Measurements from ENCODE around the gene FAM32A. TPM values are rescaled to one million over a fixed set of nuclear protein-coding genes. Genes with fewer than 3 reads are reported as not detected.

FAM32A gene
- total RNA-seq, 1 experiment from 2014 or later = 141 TPM

DNA sequence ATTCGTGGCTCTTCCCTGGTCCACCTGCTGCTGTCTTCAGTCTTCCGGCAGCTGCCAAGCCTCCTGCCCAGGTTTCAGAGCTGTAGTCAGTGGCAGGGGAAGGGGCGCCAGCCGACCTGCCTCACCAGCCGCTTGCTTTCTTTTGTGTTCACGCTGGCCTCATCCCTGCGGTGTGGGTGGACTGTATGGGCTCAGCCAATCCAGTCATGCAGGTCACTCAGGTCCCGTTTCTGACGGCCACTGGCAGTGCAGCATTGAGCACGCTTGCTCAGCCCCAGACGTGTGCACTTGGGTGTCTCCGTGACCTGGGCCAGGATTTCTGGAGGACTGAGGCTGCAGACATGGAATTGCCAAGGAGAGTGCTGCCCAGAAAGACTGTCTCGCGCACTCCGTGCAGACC lies 38.5 kb downstream of the FAM32A start:
- POLR2A ChIA-PET (ENCODE audit: unreplicated experiment) = no interaction called here
- CTCF ChIA-PET = no interaction called here
- Histone ChIP-seq H3K4me2 (ENCODE audit: low read length) (no peak overlapping the region), H3F3A (ENCODE audit: low read length, unreplicated experiment) (no peaks in the 10 kb centered on the region), H4K20me1 (ENCODE audit: low read length) (no peaks in the 10 kb centered on the region), H3K9me2 (replicated peaks; ENCODE audit: low read length) (no peaks in the 10 kb centered on the region), H3K9ac (ENCODE audit: low read length) (no peak overlapping the region), H3K9me3 (ENCODE audit: low read length) (peaks cover 18% of the 10 kb centered on the region), H3K79me2 (ENCODE audit: low read length) (no peaks in the 10 kb centered on the region), H3K4me1 (ENCODE audit: insufficient read depth, low read length) (no peaks in the 10 kb centered on the region), H2AFZ (ENCODE audit: low read length) (no peak overlapping the region), H3K36me3 (ENCODE audit: low read depth, low read length) (peaks cover 45% of the 10 kb centered on the region), H3K4me3 (ENCODE audit: low read length) (no peak overlapping the region), H3K27me3 (ENCODE audit: low read length) (no peaks in the 10 kb centered on the region), H3K27ac (ENCODE audit: low read length) (no peak overlapping the region)
- ATAC-seq (no peak), DNase-seq (no peak)
- intact Hi-C loops (cut with micrococcal nuclease) = no loop called here
- no peak for TF ChIP-seq EZH2 (IDR thresholded peaks at IDR 0.05; ENCODE audit: low read length, unreplicated experiment)
- TF ChIP-seq EZH2phosphoT487 (IDR thresholded peaks at IDR 0.05; ENCODE audit: borderline replicate concordance, low read length) = no peak
- TF ChIP-seq, protein P1, sequence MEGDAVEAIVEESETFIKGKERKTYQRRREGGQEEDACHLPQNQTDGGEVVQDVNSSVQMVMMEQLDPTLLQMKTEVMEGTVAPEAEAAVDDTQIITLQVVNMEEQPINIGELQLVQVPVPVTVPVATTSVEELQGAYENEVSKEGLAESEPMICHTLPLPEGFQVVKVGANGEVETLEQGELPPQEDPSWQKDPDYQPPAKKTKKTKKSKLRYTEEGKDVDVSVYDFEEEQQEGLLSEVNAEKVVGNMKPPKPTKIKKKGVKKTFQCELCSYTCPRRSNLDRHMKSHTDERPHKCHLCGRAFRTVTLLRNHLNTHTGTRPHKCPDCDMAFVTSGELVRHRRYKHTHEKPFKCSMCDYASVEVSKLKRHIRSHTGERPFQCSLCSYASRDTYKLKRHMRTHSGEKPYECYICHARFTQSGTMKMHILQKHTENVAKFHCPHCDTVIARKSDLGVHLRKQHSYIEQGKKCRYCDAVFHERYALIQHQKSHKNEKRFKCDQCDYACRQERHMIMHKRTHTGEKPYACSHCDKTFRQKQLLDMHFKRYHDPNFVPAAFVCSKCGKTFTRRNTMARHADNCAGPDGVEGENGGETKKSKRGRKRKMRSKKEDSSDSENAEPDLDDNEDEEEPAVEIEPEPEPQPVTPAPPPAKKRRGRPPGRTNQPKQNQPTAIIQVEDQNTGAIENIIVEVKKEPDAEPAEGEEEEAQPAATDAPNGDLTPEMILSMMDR (conservative IDR thresholded peaks at IDR 0.05; ENCODE audit: low read depth, low read length) = no peak
- no TSS peak for BruUV-seq (replicated peaks)

DNA sequence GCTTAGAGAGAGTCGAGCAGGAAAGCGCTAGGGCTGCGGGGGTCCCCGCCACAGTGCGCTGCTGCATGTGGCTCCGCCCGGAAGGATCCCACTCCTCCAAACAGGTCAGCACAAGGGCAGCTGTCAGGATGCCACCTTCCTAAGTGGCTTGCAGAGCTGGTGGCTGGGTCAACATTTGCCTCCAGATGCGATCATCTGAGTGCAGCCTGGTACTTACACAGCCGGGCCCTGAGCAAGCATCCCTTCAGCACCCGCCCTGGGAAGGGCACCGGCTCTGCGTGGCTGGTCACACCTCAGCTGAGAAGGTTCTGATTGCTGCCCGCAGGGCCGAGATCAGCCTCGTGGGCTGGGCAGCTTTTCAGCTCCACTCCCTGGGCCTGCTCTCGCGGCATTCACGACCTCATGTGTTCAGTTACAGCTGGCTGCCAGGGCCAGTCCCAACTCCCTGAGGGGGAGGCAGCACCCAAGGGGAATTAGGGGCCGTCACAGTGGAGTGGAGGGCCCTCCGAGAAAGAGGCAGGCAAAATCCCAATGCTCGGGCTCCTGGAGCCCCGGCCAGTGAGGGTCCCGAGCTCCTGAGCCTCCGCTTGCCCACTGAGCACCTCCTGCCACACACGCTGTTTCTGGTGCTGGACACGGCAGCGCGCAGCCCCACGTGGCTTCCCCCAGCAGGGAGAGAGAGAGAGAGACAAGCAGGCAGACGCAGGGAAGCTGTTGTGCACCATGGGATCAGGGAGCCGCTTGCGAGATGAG lies 39.3 kb downstream of the FAM32A start:
- no peak overlapping the region for H3K4me3 ChIP-seq (ENCODE audit: low read length)
- no peak overlapping the region for H3K27ac ChIP-seq (ENCODE audit: low read length)
- DNase-seq = no peak
- H3K4me2 ChIP-seq (ENCODE audit: low read length) = no peak overlapping the region
- H3K9me3 ChIP-seq (ENCODE audit: low read length) = peaks cover 18% of the 10 kb centered on the region
- no peaks in the 10 kb centered on the region for H3K4me1 ChIP-seq (ENCODE audit: insufficient read depth, low read length)
- H3F3A ChIP-seq (ENCODE audit: low read length, unreplicated experiment) = no peaks in the 10 kb centered on the region
- TF ChIP-seq, protein P1 (conservative IDR thresholded peaks at IDR 0.05; ENCODE audit: low read depth, low read length) = no peak
- TF ChIP-seq EZH2phosphoT487 (IDR thresholded peaks at IDR 0.05; ENCODE audit: borderline replicate concordance, low read length) = no peak
- no peak for TF ChIP-seq EZH2 (IDR thresholded peaks at IDR 0.05; ENCODE audit: low read length, unreplicated experiment)
- H4K20me1 ChIP-seq (ENCODE audit: low read length) = no peaks in the 10 kb centered on the region
- no TSS peak for BruUV-seq (replicated peaks)
- no peak for ATAC-seq
- no peaks in the 10 kb centered on the region for H3K27me3 ChIP-seq (ENCODE audit: low read length)
- intact Hi-C loops (cut with micrococcal nuclease) = no loop called here
- H3K9ac ChIP-seq (ENCODE audit: low read length) = no peak overlapping the region
- peaks cover 40% of the 10 kb centered on the region for H3K36me3 ChIP-seq (ENCODE audit: low read depth, low read length)
- no peaks in the 10 kb centered on the region for H3K9me2 ChIP-seq (replicated peaks; ENCODE audit: low read length)
- POLR2A ChIA-PET (ENCODE audit: unreplicated experiment) = no interaction called here
- CTCF ChIA-PET = no interaction called here
- H2AFZ ChIP-seq (ENCODE audit: low read length) = no peak overlapping the region
- no peaks in the 10 kb centered on the region for H3K79me2 ChIP-seq (ENCODE audit: low read length)

Data from PC-3 (cell line).